DMS53 treated with DMSO at 0.1 percent for 48 hours (cell line): ENCODE data around the gene UBXN6.

Experiments
- DNase-seq: peaks from one replicate; lab custom pipeline; 2025; ENCODE audit not compliant: unreplicated experiment; lab: John Stamatoyannopoulos, UW

The UBXN6 gene

GRCh38 chr19:4443188-4443587, 14.4 kb downstream of the UBXN6 start:
- DNase-seq: no peak

GRCh38 chr19:4442819-4443146, 14.8 kb downstream of the UBXN6 start:
- no peak for DNase-seq

- no peak for DNase-seq
Observed at GRCh38 chr19:4441994-4442818, 15.4 kb downstream of the UBXN6 start.

- DNase-seq: no peak
Observed at GRCh38 chr19:4439243-4439642, 18.4 kb downstream of the UBXN6 start.

- DNase-seq: no peak
Observed at GRCh38 chr19:4437103-4437502, 20.5 kb downstream of the UBXN6 start.

- no peak for DNase-seq
Observed at GRCh38 chr19:4436231-4436630, 21.4 kb downstream of the UBXN6 start.

GRCh38 chr19:4434391-4434790, 23.2 kb downstream of the UBXN6 start:
- DNase-seq: no peak

- DNase-seq: no peak
Observed at GRCh38 chr19:4432918-4433506, 24.6 kb downstream of the UBXN6 start.

GRCh38 chr19:4431808-4432674, 25.6 kb downstream of the UBXN6 start:
- no peak for DNase-seq

GRCh38 chr19:4431296-4431695, 26.3 kb downstream of the UBXN6 start:
- no peak for DNase-seq

- DNase-seq: no peak
Observed at GRCh38 chr19:4430760-4431159, 26.8 kb downstream of the UBXN6 start.

GRCh38 chr19:4429771-4430171, 27.8 kb downstream of the UBXN6 start:
- no peak for DNase-seq

GRCh38 chr19:4429256-4429655, 28.3 kb downstream of the UBXN6 start:
- no peak for DNase-seq

- no peak for DNase-seq
Observed at GRCh38 chr19:4428326-4428975, 29.1 kb downstream of the UBXN6 start.

- DNase-seq: no peak
Observed at GRCh38 chr19:4425537-4425936, 32.1 kb downstream of the UBXN6 start.

GRCh38 chr19:4423416-4424126, 34.0 kb downstream of the UBXN6 start:
- no peak for DNase-seq

GRCh38 chr19:4416268-4416667, 41.3 kb downstream of the UBXN6 start:
- DNase-seq: no peak

GRCh38 chr19:4415352-4415751, 42.2 kb downstream of the UBXN6 start:
- DNase-seq: no peak

GRCh38 chr19:4414800-4415321, 42.7 kb downstream of the UBXN6 start:
- DNase-seq: no peak

GRCh38 chr19:4414144-4414799, 43.3 kb downstream of the UBXN6 start:
- no peak for DNase-seq
